ENCODE results near the gene NFE2L2.
"Not testable (repeated sequence)": the region's sequence is repeated elsewhere in the genome, so short reads cannot be mapped to it uniquely, and the experiment has no call there.

The NFE2L2 gene

DNA sequence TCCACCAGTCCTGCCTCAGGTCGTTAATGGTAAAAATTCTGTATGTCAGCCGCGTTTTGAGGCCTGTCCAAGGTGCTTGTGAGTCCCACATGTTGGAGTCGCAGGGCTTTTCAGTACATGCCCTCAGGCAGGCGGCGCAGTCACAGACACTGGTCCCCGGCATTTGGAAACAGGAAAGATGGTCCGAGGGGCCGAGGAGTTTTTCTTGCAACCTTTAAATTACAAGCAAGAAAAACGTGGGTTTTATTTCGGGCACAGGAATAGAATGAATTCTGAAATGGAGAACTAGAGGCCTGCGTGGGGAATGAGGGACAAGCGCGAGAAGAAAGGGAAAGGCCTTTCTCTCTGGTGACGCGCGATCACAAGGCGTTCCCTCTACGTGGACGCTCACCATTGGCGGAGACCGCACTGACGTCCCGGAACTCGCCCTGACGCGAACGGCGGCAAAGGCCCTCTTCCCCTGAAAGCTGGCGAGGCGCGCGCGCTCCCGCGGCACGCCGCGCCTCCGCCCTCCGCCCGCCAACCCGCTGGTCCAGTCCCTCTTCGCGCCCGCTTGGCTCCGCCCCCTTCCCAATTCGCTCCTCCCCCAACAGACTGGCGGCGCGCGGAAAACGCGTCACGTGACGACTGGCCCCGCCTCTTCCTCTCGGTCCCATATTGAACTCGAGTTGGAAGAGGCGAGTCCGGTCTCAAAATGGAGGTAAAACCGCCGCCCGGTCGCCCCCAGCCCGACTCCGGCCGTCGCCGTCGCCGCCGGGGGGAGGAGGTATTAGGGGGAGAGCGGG lies 52.2 kb downstream of the NFE2L2 start, which contains the start of gene HNRNPA3:
Gene HNRNPA3, plus strand, starts transcription at position 689 of the 785 bp plus-strand sequence. Its CDS starts 6 bp downstream, at position 695.
- peak within 1 kb of the TSS; percentile 65 to 96 (median 92) for H3K4me3 ChIP-seq

DNA sequence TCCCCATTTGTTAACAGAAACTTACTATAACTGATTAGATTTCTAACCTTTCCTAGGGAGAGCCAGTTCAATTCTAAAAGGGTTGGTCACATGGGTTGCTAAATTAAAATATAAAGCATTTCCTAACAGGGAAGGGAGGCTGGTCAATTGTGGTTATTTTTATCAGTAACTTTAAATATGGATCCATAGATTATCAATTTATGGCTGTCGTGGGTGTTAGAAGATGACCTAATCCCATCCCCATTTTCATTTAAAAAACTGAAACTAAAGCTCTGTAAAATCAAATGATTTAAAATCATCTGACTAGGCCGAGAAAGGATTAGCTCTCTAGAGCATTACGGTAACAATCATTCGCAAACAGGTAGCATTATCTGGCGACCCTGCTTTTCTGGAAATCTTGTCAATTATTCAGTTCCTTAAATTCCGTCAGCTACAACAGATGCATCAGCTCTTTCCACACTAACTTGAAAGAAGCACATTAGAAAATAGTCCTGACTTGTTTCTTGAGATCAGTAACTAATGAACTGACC lies 52.9 kb downstream of the NFE2L2 start:
- H3K27ac ChIP-seq: peak overlapping the region; percentile 28 to 100 (median 99)
- H3K4me3 ChIP-seq: peak overlapping the region; percentile 40 to 96 (median 90)

More for the DNA sequence above, 52.2 kb downstream of the NFE2L2 start, which contains the start of gene HNRNPA3:
- H3K27ac ChIP-seq: peak within 1 kb of the TSS; percentile 90 to 100 (median 99)

- peak overlapping the region in 20 of 21 experiments; percentile 85 to 100 (median 99) for H3K27ac ChIP-seq
Observed at GRCh38 chr2:177211169-177211568, 53.4 kb downstream of the NFE2L2 start.

GRCh38 chr2:177207101-177207500 lies 57.4 kb downstream of the NFE2L2 start:
- no peak overlapping the region for H3K4me3 ChIP-seq
- no peak overlapping the region for H3K27ac ChIP-seq

More at GRCh38 chr2:177211169-177211568, 53.4 kb downstream of the NFE2L2 start:
- peak overlapping the region in 6 of 7 experiments; percentile 43 to 96 (median 92) for H3K4me3 ChIP-seq

DNA sequence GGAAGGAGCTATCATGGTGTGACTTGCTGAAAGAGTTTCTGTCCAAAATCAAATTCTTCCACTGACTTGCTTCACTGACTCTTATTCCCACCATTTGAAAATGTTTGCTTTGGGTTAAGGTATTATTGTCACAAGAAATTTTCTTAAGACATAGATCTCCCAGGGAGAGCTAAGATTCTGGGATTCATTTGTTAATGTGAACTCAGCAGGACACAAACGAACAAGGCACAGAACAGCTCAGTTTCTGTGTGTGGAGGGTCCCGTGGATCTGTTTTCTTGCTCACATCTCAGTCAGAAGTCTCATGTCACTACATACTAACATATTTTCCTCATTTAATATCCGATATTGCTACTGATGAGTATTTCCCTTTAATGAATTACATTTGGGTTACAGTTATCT lies 60.1 kb downstream of the NFE2L2 start:
- Histone ChIP-seq H3K27ac (no peak overlapping the region), H3K4me3 (no peak overlapping the region)

- Histone ChIP-seq H3K4me3 (no peak overlapping the region), H3K27ac (no peak overlapping the region)
Observed at GRCh38 chr2:177201919-177202346, 62.6 kb downstream of the NFE2L2 start.

DNA sequence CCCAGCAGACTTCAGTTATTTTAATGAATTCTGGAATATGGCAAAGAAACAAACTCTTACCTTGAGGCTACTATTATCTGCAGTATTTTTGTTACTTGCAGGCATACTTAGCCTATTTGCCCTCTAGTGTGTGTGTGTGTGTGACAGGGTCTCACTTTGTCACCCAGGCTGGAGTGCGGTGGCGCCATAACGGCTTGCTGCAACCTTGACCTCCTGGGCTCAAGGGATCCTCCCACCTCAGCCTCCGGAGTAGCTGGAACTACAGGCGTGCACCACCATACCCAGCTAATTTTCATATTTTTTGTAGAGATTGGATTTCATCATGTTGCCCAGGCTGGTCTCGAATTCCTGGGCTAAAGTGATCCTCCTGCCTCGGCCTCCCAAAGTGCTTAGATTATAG lies 64.1 kb downstream of the NFE2L2 start:
- not testable (repeated sequence) for H3K27ac ChIP-seq, H3K4me3 ChIP-seq

DNA sequence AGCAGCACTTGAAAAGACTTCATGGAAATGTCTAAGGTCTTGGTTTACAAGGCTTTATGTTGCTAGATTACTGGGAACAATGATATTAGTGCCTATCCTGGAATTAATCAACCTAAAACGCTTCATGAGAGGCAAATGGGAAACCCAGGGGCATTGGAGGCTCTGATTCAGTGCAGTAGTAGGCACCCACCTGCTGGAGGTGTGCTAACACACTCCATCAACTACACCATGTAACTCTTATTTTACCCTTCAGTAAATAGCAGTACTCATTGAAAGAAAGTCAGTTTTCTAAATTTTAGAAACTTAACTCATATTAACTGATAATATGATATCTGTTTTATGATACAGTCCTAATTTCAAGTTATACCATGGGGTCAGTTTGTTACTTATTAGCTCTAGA lies 69.3 kb downstream of the NFE2L2 start:
- no peak overlapping the region for H3K4me3 ChIP-seq
- H3K27ac ChIP-seq: no peak overlapping the region

- H3K27ac ChIP-seq: no peak overlapping the region
- no peak overlapping the region for H3K4me3 ChIP-seq
Observed at GRCh38 chr2:177193240-177193639, 71.3 kb downstream of the NFE2L2 start.

- no peak overlapping the region for H3K27ac ChIP-seq
- H3K4me3 ChIP-seq: no peak overlapping the region
Observed at GRCh38 chr2:177192788-177193187, 71.7 kb downstream of the NFE2L2 start.

DNA sequence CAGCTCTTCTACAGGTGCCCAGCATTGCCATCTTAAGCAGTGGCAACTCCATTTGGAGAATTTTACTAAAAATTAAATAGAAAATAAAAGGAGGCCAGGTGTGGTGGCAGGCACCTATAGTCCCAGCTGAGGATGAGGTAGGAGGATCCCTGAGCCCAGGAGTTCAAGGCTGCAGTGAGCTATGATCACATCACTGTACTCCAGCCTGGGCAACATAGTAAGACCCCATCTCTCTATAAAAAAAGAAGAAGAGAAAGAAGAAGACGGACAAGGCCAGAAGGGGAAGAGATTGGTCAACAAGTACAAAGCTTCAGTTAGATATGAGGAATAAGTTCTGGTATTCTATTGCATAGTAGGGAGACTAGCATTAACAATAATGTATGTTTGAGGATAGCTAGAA lies 73.6 kb downstream of the NFE2L2 start:
- no peak overlapping the region for H3K4me3 ChIP-seq
- H3K27ac ChIP-seq: no peak overlapping the region

DNA sequence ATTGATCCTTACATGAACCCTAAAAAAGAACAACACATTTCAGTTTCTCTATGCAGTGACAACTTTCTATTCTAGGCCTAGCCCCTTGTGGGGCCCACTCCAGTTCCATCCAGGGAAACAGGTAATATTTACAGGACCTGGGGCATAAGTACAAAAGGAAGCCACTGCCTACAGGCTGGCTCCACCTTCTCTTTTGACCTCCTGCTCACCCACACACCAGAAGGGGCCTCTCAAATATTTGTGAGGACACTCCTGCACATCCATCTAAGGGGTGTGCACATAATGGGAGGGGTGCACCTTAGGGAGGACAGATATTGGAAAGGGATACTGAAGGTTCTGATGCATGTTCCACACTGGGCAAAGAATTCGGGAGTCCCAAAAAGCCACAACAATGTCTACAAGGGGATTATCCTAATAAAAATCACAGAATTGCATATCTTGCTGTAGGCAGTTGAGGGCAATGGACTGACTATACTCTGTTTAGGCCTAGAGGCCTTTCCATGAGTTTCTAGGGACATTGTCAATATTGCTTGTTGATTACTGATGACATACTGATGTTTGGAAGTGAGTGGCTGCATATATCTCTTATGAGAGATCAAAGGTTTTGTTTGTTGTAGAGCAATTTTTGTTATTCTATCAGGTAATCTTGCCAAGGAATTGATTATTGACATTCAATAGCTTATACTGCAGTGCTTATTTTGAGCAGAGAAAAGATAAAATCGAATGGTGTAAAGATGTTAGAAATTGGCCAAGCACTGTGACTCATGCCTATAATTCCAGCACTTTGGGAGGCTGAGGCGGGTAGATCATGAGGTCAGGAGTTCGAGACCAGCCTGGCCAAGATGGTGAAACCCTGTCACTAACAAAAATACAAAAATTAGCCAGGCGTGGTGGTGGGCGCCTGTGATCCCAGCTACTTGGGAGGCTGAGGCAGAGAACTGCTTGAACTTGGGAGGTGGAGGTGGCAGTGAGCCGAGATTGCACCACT lies 75.8 kb downstream of the NFE2L2 start:
- H3K27ac ChIP-seq: no peak overlapping the region
- no peak overlapping the region for H3K4me3 ChIP-seq

DNA sequence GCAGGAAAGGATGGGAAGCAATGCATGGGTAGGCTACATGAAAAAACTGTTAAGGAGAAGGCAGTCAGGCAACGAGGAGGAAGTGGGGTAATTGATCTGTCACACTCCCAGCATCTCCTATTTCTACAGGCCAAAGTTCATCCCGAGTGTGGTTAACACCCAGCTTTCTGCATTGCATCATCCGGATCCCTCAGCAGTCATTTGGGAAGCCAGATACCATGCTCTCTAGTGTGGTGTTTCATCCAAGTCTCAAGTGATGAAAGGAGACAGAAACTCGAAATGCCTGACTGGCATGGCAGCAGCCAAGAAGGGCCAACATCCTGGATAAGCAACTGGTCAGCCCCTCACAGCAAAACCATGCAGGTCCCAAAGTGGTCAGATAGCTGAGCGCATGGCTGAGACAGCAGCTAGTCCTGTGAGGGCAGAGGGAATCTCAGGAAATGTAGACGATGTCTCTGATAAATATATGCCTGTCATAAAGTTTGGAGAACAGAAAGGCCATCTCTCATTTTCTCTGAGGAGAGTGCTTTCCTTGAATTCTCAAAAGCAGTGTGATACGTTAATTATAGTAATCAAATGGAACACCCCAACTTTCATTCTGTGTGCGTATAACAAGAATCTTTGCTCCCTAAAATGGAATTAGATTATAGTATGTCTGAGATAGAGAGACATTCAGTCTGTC lies 76.8 kb downstream of the NFE2L2 start:
- Histone ChIP-seq H3K4me3 (no peak overlapping the region), H3K27ac (no peak overlapping the region)

DNA sequence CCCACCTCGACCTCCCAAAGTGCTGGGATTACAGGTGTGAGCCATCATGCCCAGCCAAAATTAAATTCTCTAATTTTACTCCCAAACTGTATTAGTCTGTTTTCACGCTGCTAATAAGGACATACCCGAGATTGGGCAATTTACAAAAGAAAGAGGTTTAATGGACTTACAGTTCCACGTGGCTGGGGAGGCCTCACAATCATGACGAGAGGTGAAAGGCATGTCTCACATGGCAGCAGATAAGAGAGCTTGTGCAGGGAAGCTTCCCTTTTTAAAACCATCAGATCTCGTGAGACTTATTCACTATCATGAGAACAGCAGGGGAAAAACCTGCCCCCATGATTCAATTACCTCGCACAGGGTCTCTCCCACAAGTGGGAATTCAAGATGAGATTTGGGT lies 78.5 kb downstream of the NFE2L2 start:
- not testable (repeated sequence) for H3K27ac ChIP-seq, H3K4me3 ChIP-seq

DNA sequence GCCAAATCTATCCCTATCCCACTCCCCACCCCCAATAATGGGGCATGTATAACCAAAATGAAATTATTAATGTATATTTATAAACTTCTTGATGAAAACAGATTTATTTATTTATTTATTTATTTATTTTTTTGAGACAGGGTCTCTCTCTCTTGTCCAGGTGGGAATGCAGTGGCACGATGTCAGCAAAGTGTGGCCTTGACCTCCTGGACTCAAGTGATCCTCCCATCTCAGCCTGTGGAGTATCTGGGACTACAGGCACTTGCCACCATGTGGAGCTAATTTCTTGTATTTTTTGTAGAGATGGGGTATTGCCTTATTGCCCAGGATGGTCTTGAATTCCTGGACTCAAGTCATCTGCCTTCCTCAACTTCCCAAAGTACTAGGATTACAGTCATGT lies 79.9 kb downstream of the NFE2L2 start:
- Histone ChIP-seq H3K27ac (no peak overlapping the region), H3K4me3 (no peak overlapping the region)

GRCh38 chr2:177183860-177184259 lies 80.7 kb downstream of the NFE2L2 start:
- Histone ChIP-seq H3K27ac (no peak overlapping the region), H3K4me3 (no peak overlapping the region)
